IPS DF 6.9 (cell line): ENCODE measurements around the gene MAML1.

ENCODE experiments used
- DNase-seq: peaks from one replicate; pipeline ENCODE4 v3.0.0-alpha.2; 2013; ENCODE audit warnings: low read depth, low spot score
- H3K27ac ChIP-seq: one replicate; pipeline ENCODE4 v1.5.1; 2013; ENCODE audit warnings: low read length, control low read depth
- H3K27me3 ChIP-seq: 2 replicates; pipeline ENCODE4 v1.6.1; 2013; ENCODE audit warnings: mild to moderate bottlenecking, low read length; ENCODE audit not compliant: control insufficient read depth, insufficient read depth
- H3K36me3 ChIP-seq: 2 replicates; pipeline ENCODE4 v1.6.1; 2013; ENCODE audit warnings: low read length; ENCODE audit not compliant: control insufficient read depth, insufficient read depth
- H3K4me1 ChIP-seq: 2 replicates; pipeline ENCODE4 v1.6.1; 2013; ENCODE audit warnings: low read length; ENCODE audit not compliant: control insufficient read depth, insufficient read depth
- H3K4me3 ChIP-seq: 2 replicates; pipeline ENCODE4 v1.5.1; 2013; ENCODE audit warnings: mild to moderate bottlenecking, low read length
- H3K9me3 ChIP-seq: 2 replicates; pipeline ENCODE4 v1.6.1; 2013; ENCODE audit warnings: low read length, inconsistent platforms; ENCODE audit not compliant: control insufficient read depth, insufficient read depth
- WGBS: extraction: QIAGEN DNeasy Blood & Tissue Kit; methylation state at CpG from one replicate; pipeline ENCODE4 v1.1.7; 2013; ENCODE audit warnings: mixed read lengths, missing lambda C conversion rate; ENCODE audit not compliant: insufficient read length, insufficient coverage; 5-methylcytosine and 5-hydroxymethylcytosine counted together

Gene MAML1

GRCh38 chr5:179822444-179822990, 89.9 kb downstream of the MAML1 start:
- peaks cover 26% of the 10 kb centered on the region for H3K36me3 ChIP-seq
- WGBS = no CpG with 5 or more reads among the region's 8 CpGs
- no peak overlapping the region for H3K4me3 ChIP-seq
- no peak overlapping the region for H3K27ac ChIP-seq
- H3K4me1 ChIP-seq = peaks cover 8% of the 10 kb centered on the region
- no peak for DNase-seq
- H3K27me3 ChIP-seq = no peaks in the 10 kb centered on the region
- H3K9me3 ChIP-seq = no peaks in the 10 kb centered on the region

DNA sequence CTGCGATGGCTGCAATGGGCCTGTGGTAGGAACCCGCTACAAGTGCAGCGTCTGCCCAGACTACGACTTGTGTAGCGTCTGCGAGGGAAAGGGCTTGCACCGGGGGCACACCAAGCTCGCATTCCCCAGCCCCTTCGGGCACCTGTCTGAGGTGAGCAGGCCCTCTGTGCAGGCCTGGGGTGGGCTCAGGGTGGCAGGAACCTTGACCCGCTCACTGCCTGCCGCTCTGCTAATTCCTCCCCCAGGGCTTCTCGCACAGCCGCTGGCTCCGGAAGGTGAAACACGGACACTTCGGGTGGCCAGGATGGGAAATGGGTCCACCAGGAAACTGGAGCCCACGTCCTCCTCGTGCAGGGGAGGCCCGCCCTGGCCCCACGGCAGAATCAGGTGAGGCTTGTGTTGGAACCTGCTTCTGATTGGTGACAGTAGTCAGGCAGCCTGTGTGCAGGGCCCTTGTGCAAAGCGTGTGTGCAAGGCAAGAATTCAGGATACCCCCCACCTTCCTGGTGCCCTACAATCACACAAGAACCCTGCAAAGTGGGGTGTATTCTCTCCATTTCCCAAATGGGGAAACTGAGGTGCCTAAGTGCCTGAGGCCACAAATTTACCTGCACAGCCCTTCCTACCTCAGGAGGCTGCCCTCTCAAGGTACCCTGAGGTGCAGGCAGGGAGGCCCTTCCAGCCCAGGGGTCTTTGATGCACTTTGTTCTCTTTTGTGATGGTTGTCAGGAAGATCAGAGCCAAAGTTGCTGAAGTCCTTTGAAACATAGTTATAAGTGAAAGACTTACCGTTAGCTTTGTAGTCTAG, 91.5 kb downstream of the MAML1 start:
- no peak overlapping the region for H3K27ac ChIP-seq
- H3K4me1 ChIP-seq = peaks cover 7% of the 10 kb centered on the region
- no peaks in the 10 kb centered on the region for H3K9me3 ChIP-seq
- peaks cover 29% of the 10 kb centered on the region for H3K36me3 ChIP-seq
- no CpG with 5 or more reads among the region's 22 CpGs for WGBS
- no peak for DNase-seq
- no peaks in the 10 kb centered on the region for H3K27me3 ChIP-seq
- H3K4me3 ChIP-seq = no peak overlapping the region

DNA sequence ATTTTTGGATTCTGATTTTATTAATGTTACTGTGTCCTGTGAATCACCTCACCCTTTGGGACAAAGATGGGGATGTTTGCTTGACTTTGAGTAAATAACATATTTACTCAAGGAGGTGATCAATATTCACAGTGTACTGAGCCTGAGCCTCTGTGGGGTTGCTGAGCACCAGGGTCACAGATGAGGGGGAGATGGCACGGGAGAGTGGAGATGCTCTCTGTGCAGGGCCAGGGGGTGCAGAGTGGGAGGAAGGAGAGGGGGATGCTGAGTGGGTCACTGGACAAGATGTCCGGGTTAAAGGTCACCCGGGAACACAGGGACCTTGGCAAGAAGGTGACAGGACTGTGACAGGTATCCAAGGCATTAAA, 92.1 kb downstream of the MAML1 start:
- Histone ChIP-seq H3K27me3 (no peaks in the 10 kb centered on the region), H3K27ac (no peak overlapping the region), H3K36me3 (peaks cover 30% of the 10 kb centered on the region), H3K9me3 (no peaks in the 10 kb centered on the region), H3K4me3 (no peak overlapping the region), H3K4me1 (peaks cover 7% of the 10 kb centered on the region)
- WGBS = no CpG with 5 or more reads among the region's 3 CpGs
- no peak for DNase-seq

GRCh38 chr5:179825655-179826182, 93.1 kb downstream of the MAML1 start:
- no peak for DNase-seq
- no peaks in the 10 kb centered on the region for H3K9me3 ChIP-seq
- no peak overlapping the region for H3K27ac ChIP-seq
- WGBS = no CpG with 5 or more reads among the region's 13 CpGs
- no peak overlapping the region for H3K4me3 ChIP-seq
- no peaks in the 10 kb centered on the region for H3K27me3 ChIP-seq
- H3K4me1 ChIP-seq = peaks cover 3% of the 10 kb centered on the region; the same call in 1 of the 2 replicates
- peaks cover 32% of the 10 kb centered on the region for H3K36me3 ChIP-seq
